Measurements from ENCODE around the gene CDT1.
"Not testable (repeated sequence)": the region's sequence is repeated elsewhere in the genome, so short reads cannot be mapped to it uniquely, and the experiment has no call there.

Gene CDT1

DNA sequence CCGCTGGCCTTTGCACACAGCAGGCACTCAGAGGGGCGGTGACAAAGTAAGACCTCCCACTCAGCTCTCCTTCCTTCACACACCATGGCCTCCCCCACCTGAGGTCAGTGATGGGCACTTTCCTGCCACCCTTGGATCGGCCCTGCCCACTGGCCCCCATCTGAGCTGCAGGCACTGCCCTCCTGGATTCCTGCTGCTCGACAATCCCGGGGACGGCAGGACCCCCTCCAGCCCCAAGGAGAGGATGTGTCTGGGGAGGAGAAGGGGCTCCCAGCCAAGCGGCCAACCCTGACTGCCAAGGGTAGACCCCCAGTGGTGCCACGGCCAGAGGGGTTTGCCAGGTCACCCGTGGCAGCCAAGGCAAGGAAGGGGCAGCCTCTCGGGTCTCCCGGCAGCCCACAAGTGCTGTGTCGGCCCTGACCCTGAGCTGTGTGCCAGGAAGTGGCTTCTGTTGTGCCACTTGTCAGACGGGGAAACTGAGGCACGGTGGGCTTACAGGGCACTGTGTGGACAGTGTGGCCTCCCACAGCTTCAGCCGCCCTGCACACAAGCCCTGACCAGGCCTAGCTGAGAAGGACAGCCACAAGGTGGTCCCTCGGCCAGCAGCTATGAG, 41.2 kb upstream of the CDT1 start:
- Histone ChIP-seq H2AFZ (ENCODE audit: low read depth, low read length) (no peak overlapping the region), H3K4me3 (ENCODE audit: low read length) (no peak overlapping the region), H3K4me1 (ENCODE audit: insufficient read depth, low read length) (peaks cover 8% of the 10 kb centered on the region)

DNA sequence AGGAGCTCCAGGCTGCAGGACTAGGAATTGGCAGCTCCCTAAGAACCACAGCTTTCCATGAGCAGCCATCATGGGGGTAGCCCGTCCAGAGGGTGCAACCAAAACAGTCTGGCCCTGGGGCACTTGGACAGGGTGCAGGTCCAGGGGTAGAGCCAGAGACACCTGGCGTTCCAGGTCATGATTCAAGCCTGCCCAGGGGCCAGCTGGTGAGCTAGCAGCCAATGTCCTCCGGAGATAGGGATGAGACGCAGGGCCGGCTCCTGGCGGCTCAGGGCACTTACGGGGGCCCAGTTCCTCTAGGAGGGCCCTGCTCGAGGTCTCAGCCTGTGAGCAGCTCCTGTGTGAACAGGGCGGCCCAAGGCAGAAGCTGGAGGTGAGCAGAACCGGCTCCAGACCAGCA, 40.6 kb upstream of the CDT1 start:
- H3K4me1 ChIP-seq (ENCODE audit: insufficient read depth, low read length): peaks cover 8% of the 10 kb centered on the region
- H2AFZ ChIP-seq (ENCODE audit: low read depth, low read length): no peak overlapping the region
- H3K27me3 ChIP-seq (ENCODE audit: insufficient read depth, low read length): no peaks in the 10 kb centered on the region
- H3K36me3 ChIP-seq (ENCODE audit: insufficient read depth, low read length): no peaks in the 10 kb centered on the region
- peaks cover 3% of the 10 kb centered on the region for H3K9me3 ChIP-seq (ENCODE audit: low read length)
- H3K4me3 ChIP-seq (ENCODE audit: low read length): no peak overlapping the region

More for the DNA sequence above, 41.2 kb upstream of the CDT1 start:
- H3K36me3 ChIP-seq (ENCODE audit: insufficient read depth, low read length): no peaks in the 10 kb centered on the region
- no peaks in the 10 kb centered on the region for H3K27me3 ChIP-seq (ENCODE audit: insufficient read depth, low read length)
- peaks cover 3% of the 10 kb centered on the region for H3K9me3 ChIP-seq (ENCODE audit: low read length)

DNA sequence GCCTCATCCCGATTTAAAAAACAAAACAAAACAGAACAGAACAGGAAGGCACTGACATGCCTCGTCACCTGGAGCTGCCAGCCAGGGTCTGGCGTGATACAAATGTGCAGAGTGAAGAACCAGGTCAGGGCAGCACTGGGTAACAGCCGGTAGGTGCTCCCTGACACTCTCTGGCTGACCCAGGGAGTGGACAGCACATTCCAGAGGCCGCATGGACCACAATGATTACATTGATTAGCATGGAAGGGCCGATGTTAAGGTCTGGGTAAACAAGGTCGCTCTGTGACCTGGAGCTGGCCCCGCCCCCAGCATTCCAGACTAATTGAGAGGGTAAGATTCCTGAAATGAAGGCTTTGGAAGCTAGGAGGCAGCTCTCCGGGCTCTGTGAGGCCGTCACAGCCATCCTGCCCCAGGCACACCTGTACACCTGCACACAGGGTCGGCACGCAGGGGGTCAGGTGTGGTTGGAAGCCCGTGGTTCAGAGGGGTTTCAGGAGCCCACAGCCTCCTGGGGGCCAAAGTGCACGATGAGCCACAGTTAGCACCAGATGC, 40.0 kb upstream of the CDT1 start:
- no peaks in the 10 kb centered on the region for H3K27me3 ChIP-seq (ENCODE audit: insufficient read depth, low read length)
- no peak overlapping the region for H3K4me3 ChIP-seq (ENCODE audit: low read length)
- no peak overlapping the region for H2AFZ ChIP-seq (ENCODE audit: low read depth, low read length)
- no peaks in the 10 kb centered on the region for H3K9me3 ChIP-seq (ENCODE audit: low read length)
- no peaks in the 10 kb centered on the region for H3K36me3 ChIP-seq (ENCODE audit: insufficient read depth, low read length)
- H3K4me1 ChIP-seq (ENCODE audit: insufficient read depth, low read length): peaks cover 12% of the 10 kb centered on the region

DNA sequence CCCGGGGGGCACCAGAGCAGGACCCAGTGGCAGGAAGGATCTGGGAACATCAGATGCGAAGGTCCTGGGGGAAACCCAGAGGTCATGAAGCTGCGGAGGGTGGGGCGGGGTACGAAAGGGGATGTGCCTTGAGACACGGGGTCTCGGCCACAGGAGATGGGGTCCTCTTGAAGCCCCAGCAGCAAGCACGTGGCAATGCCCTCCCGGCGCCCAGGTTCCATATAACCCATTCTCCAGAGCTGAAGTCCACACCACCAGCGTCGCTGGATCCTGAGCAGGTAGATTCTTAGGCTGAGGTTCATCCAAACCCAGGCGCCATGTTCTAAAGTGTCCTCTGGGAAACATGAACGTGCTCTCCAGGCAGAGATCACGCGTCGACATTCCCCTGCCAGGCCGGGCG, 39.5 kb upstream of the CDT1 start:
- H3K9me3 ChIP-seq (ENCODE audit: low read length): no peaks in the 10 kb centered on the region
- H3K4me1 ChIP-seq (ENCODE audit: insufficient read depth, low read length): peaks cover 12% of the 10 kb centered on the region
- no peaks in the 10 kb centered on the region for H3K27me3 ChIP-seq (ENCODE audit: insufficient read depth, low read length)
- H3K4me3 ChIP-seq (ENCODE audit: low read length): no peak overlapping the region
- H2AFZ ChIP-seq (ENCODE audit: low read depth, low read length): no peak overlapping the region
- no peaks in the 10 kb centered on the region for H3K36me3 ChIP-seq (ENCODE audit: insufficient read depth, low read length)

DNA sequence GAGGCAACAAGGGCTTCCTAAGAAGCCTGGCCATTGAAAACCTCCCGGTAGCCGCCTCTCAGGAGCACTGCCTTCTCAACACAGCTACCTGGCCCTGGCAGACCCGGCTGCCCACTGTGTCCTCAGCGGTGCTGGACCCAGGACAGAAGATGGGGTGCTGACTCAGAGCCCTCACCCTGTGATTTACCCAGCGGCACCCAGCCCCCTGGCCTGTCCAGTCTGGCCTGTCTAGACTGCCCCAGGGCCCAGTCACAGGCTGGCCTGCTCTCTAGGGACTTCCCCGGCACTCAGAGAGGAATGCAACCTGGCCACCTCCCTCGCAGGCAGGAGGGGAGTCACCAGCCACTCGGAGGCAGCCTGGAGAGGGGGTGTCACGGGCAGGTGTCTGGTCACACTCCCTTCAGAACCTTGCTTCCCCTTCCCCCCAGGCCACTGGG, 38.7 kb upstream of the CDT1 start:
- no peaks in the 10 kb centered on the region for H3K27me3 ChIP-seq (ENCODE audit: insufficient read depth, low read length)
- no peak overlapping the region for H3K4me3 ChIP-seq (ENCODE audit: low read length)
- H3K36me3 ChIP-seq (ENCODE audit: insufficient read depth, low read length): no peaks in the 10 kb centered on the region
- no peak overlapping the region for H2AFZ ChIP-seq (ENCODE audit: low read depth, low read length)
- H3K4me1 ChIP-seq (ENCODE audit: insufficient read depth, low read length): peaks cover 12% of the 10 kb centered on the region
- no peaks in the 10 kb centered on the region for H3K9me3 ChIP-seq (ENCODE audit: low read length)

DNA sequence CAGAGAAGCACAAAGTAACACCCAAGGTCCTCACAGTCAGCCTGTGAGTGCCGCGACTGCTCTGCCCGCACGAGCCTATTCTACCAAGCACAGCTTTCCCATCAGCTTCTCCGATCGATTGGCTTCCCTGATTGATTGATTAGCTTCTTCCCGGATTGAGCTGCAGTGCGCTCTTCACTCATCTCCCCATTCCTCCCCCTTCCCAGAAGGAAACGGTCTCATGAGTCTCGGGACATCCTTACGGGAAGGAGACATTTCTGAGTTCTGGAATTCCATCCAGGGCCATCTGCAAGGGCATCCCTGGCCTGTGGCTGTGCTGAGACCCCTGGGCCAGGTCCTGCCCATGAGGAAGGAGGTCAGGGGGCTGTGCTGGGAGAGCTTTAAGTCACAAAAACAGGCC, 36.6 kb upstream of the CDT1 start:
- Histone ChIP-seq H2AFZ (ENCODE audit: low read depth, low read length) (no peak overlapping the region), H3K27me3 (ENCODE audit: insufficient read depth, low read length) (no peaks in the 10 kb centered on the region), H3K9me3 (ENCODE audit: low read length) (no peaks in the 10 kb centered on the region), H3K36me3 (ENCODE audit: insufficient read depth, low read length) (no peaks in the 10 kb centered on the region), H3K4me3 (ENCODE audit: low read length) (no peak overlapping the region), H3K4me1 (ENCODE audit: insufficient read depth, low read length) (peaks cover 17% of the 10 kb centered on the region)

DNA sequence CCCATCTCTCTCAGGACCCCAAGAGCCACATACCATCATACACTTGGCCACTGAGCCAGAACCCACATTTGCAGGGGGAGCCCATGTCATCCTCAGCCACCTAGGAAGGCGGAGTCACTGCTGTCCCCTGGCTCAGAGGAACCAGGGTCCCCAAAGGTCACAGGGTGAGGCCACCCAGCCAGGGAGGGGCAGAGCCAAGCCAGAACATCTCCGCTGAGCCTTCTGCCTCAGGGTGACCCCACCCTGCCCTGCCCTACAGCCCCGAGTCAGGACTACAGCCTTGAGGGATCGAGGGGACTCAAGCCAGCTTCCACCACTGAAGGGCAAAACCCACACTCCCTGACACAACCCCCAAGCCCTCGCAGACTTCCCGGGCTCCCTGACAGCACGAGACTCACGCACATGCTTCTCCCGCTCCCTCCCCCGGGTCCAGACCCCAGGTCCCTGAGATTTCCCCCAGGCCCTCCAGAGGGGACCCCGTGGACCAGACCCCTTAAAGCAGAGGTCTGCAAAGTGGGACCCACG, 36.0 kb upstream of the CDT1 start:
- H3K27me3 ChIP-seq (ENCODE audit: insufficient read depth, low read length): no peaks in the 10 kb centered on the region
- peaks cover 17% of the 10 kb centered on the region for H3K4me1 ChIP-seq (ENCODE audit: insufficient read depth, low read length)
- no peaks in the 10 kb centered on the region for H3K36me3 ChIP-seq (ENCODE audit: insufficient read depth, low read length)
- no peak overlapping the region for H3K4me3 ChIP-seq (ENCODE audit: low read length)
- no peaks in the 10 kb centered on the region for H3K9me3 ChIP-seq (ENCODE audit: low read length)
- no peak overlapping the region for H2AFZ ChIP-seq (ENCODE audit: low read depth, low read length)

DNA sequence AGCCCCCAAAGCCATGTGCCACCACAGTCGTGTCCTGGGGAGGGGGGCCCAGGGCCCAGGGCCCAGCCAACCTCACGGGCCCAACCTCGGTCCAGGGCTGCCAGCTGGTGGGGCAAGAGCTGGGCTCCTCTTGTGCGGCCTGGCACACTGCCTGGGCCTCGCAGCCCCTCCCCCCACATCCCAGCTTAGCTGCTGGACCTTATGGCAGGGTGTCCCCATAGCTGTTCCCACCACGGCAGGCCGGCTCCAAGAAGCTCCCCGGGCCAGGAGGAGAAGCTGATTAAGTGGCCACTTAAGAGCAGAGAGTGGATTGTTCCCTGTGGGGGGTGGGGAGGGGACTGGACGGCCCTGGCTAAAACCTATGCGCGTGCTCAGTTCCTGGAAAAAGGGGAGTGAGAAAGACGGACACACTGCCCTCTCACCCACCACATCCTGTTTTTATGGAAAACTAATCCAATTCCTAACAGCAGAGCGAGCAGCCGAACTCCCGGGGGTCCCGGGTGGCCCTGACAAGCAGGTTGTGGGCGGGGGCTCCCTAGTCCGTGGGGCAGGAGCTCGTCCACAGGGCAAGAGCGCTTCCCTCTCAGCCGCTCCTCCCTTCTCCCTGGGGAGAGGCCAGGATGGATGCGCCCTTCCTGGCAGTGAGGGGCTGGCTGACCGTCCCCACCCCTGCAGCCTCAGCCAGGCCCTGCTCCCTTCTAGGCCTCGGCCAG, 35.4 kb upstream of the CDT1 start:
- H2AFZ ChIP-seq (ENCODE audit: low read depth, low read length): no peak overlapping the region
- H3K9me3 ChIP-seq (ENCODE audit: low read length): no peaks in the 10 kb centered on the region
- no peak overlapping the region for H3K4me3 ChIP-seq (ENCODE audit: low read length)
- no peaks in the 10 kb centered on the region for H3K27me3 ChIP-seq (ENCODE audit: insufficient read depth, low read length)
- H3K36me3 ChIP-seq (ENCODE audit: insufficient read depth, low read length): no peaks in the 10 kb centered on the region
- H3K4me1 ChIP-seq (ENCODE audit: insufficient read depth, low read length): peaks cover 20% of the 10 kb centered on the region

DNA sequence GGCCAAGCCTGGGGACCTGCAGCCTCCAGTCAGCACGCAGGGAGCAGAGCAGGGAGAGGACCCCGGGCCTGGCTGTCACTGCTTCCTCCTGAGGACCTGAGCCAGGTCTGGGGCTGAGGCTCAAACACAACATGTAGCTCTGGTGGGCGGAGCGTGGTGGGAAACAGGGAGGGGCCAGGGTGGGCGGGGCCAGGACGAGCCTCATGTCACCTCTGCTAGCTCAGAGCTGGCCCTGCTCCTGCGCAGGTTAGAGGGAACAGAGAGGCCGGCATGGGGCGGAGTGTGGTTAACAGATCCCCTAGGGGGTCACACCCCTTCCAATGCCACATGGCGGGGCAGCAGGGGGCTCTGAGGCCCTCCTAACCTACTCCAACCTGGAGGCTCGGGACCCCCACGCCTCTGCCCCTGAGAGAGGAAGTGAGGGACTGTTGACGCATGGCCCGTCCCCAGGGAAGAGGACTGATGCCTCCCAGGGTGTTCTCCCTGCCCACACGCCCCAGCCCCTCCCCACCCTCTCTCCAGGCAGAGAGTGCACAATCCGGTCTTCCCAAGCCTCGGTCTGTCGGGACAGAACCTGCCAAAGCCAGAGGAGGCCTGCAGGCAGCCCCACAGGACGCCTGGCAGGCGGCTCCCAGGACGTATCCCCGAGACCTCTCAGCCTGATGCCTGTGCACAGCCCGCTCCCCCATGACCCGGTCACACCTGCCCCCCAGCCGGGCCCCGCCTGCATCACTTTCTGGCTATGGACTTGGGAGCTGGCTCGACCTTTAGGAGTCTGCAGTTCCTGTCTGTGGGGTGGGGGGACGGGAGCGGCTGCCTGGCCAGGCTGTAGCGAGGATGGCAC, 33.8 kb upstream of the CDT1 start:
- H3K36me3 ChIP-seq (ENCODE audit: insufficient read depth, low read length): no peaks in the 10 kb centered on the region
- H3K4me1 ChIP-seq (ENCODE audit: insufficient read depth, low read length): peaks cover 22% of the 10 kb centered on the region
- H3K4me3 ChIP-seq (ENCODE audit: low read length): no peak overlapping the region
- no peak overlapping the region for H2AFZ ChIP-seq (ENCODE audit: low read depth, low read length)
- no peaks in the 10 kb centered on the region for H3K9me3 ChIP-seq (ENCODE audit: low read length)
- H3K27me3 ChIP-seq (ENCODE audit: insufficient read depth, low read length): no peaks in the 10 kb centered on the region

DNA sequence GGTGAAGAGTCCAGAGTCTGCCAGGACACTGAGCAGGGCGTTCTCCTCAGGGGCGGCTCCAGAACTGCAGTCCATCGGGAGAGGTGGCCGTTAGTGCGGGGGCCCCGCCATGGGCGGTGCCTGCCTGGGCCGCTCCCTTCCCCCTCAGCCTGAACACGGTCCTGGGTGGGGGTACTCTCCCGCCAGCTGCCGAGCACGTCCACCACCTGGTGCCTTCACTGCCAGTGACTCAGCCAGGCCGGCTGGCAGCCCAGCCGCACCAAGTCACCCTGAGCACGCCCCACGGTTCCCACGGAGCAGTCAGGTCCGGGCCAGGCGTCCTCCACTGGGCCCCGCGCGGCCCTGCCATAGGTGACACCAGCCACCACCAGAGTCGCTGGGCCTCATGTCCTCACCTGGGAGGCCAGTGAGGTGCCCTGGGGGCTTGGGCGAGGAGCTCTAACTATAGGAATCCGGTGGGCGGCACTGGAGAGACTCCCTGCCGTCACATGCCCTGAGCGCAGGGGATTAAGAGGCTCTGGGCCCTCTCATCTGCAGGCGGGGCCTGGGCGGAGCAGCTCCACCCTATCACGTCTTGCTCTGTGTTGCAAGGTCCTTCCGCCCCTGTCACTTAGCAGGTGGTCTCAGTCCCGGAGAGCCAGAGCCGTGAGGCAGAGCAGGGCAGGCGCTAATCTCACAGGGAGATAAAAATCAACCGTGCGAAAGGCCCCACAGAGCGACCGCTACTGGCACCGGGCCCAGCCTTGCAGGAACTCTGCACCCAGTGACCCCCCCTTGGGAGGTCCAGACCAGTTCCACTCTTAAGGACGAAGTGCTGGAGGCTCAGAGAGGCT, 32.9 kb upstream of the CDT1 start:
- Histone ChIP-seq H3K4me1 (ENCODE audit: insufficient read depth, low read length) (peaks cover 22% of the 10 kb centered on the region), H3K4me3 (ENCODE audit: low read length) (no peak overlapping the region), H3K27me3 (ENCODE audit: insufficient read depth, low read length) (no peaks in the 10 kb centered on the region), H3K9me3 (ENCODE audit: low read length) (no peaks in the 10 kb centered on the region), H2AFZ (ENCODE audit: low read depth, low read length) (no peak overlapping the region), H3K36me3 (ENCODE audit: insufficient read depth, low read length) (no peaks in the 10 kb centered on the region)

DNA sequence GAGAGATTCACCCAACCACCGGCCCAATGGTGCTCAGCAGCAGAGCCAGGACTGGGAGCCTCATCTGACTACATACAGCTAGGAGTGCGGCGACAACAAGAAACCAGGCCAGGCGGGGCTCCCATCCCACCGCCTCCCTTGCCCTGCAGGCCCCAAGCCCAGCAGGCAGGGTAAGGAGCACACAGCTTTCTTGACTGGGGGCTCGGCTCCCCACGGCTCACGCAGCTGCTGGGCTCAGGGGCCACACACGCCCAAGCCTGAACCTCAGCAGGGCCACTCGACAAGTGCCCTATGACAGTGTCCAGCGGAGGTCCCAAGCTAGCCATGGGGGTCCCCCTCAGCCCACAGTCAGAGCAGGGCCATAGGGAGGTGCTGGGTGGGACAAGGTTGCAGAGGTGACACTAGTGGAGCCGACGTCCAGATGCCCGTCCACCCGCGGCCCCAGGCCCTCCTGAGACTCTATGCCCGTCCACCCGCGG, 32.3 kb upstream of the CDT1 start:
- Histone ChIP-seq H2AFZ (ENCODE audit: low read depth, low read length) (no peak overlapping the region), H3K4me1 (ENCODE audit: insufficient read depth, low read length) (peaks cover 22% of the 10 kb centered on the region), H3K27me3 (ENCODE audit: insufficient read depth, low read length) (no peaks in the 10 kb centered on the region), H3K36me3 (ENCODE audit: insufficient read depth, low read length) (no peaks in the 10 kb centered on the region), H3K4me3 (ENCODE audit: low read length) (no peak overlapping the region), H3K9me3 (ENCODE audit: low read length) (no peaks in the 10 kb centered on the region)

DNA sequence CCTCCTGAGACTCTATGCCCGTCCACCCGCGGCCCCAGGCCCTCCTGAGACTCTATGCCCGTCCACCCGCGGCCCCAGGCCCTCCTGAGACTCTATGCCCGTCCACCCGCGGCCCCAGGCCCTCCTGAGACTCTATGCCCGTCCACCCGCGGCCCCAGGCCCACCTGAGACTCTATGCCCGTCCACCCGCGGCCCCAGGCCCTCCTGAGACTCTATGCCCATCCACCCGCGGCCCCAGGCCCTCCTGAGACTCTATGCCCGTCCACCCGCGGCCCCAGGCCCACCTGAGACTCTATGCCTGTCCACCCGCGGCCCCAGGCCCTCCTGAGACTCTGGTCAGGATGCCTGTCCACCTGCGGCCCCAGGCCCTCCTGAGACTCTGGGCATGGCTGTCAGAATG, 31.8 kb upstream of the CDT1 start:
- peaks cover 22% of the 10 kb centered on the region for H3K4me1 ChIP-seq (ENCODE audit: insufficient read depth, low read length)
- not testable (repeated sequence) for H3K36me3 ChIP-seq (ENCODE audit: insufficient read depth, low read length); H3K4me3 ChIP-seq (ENCODE audit: low read length); H2AFZ ChIP-seq (ENCODE audit: low read depth, low read length); H3K9me3 ChIP-seq (ENCODE audit: low read length); H3K27me3 ChIP-seq (ENCODE audit: insufficient read depth, low read length)

Measured in neuron (in vitro differentiated cells).